PC-3 (cell line): ENCODE measurements around the gene CPZ. TPM values are rescaled to one million over a fixed set of nuclear protein-coding genes. Genes with fewer than 3 reads are reported as not detected.

Experiments
- ATAC-seq: fragments of 200-7000 bp; cut with Tn5 transposase; 2 replicates; pipeline ENCODE4 v1.9.1; 2020; ENCODE audit warnings: mild to moderate bottlenecking, moderate library complexity
- BruUV-seq: library from RNA; stranded (reverse); fragments of 400-500 nt; replicated peaks from 2 replicates; lab custom pipeline; 2021; lab: Mats Ljungman, UMichigan
- CTCF ChIA-PET: fragments of 300-600 bp; sonication (Branson Sonifier 250); formaldehyde crosslinking; loops from one replicate; lab custom pipeline; 2022; ENCODE audit warnings: antibody characterized with exemption; lab: Charles Lee
- POLR2A ChIA-PET: fragments of 300-600 bp; sonication (Branson Sonifier 250); formaldehyde crosslinking; loops from one replicate; lab custom pipeline; 2022; ENCODE audit warnings: antibody characterized with exemption; ENCODE audit not compliant: unreplicated experiment; lab: Charles Lee
- DNase-seq: peaks from one replicate; pipeline ENCODE4 v3.0.0-alpha.2; 2015
- H2AFZ ChIP-seq: fragments of 300-600 bp; sonication (generic); 2 replicates; pipeline ENCODE4 v1.6.0; 2016; ENCODE audit warnings: antibody characterized with exemption, low read length
- H3F3A ChIP-seq: fragments of 300-600 bp; sonication (generic); one replicate; pipeline ENCODE4 v1.6.0; 2017; ENCODE audit warnings: antibody characterized with exemption, low read length, control low read depth, mild to moderate bottlenecking; ENCODE audit not compliant: unreplicated experiment
- H3K27ac ChIP-seq: fragments of 300-600 bp; sonication (generic); 2 replicates; pipeline ENCODE4 v1.5.1; 2016; ENCODE audit warnings: mild to moderate bottlenecking, low read length
- H3K27me3 ChIP-seq: fragments of 300-600 bp; sonication (generic); 2 replicates; pipeline ENCODE4 v1.6.1; 2016; ENCODE audit warnings: low read length, mixed read lengths
- H3K36me3 ChIP-seq: fragments of 300-600 bp; sonication (generic); 2 replicates; pipeline ENCODE4 v1.6.1; 2016; ENCODE audit warnings: low read depth, mixed run types, low read length, mixed read lengths
- H3K4me1 ChIP-seq: fragments of 300-600 bp; sonication (generic); 2 replicates; pipeline ENCODE4 v1.5.1; 2016; ENCODE audit warnings: low read length; ENCODE audit not compliant: insufficient read depth
- H3K4me2 ChIP-seq: fragments of 300-600 bp; sonication (generic); 2 replicates; pipeline ENCODE4 v1.6.0; 2016; ENCODE audit warnings: low read length
- H3K4me3 ChIP-seq: fragments of 300-600 bp; sonication (generic); 2 replicates; pipeline ENCODE4 v1.5.1; 2016; ENCODE audit warnings: mild to moderate bottlenecking, low read length, mixed read lengths
- H3K79me2 ChIP-seq: fragments of 300-600 bp; sonication (generic); 2 replicates; pipeline ENCODE4 v1.6.1; 2017; ENCODE audit warnings: low read length, mixed read lengths
- H3K9ac ChIP-seq: fragments of 300-600 bp; sonication (generic); 2 replicates; pipeline ENCODE4 v1.6.0; 2016; ENCODE audit warnings: mild to moderate bottlenecking, low read length
- H3K9me2 ChIP-seq: fragments of 300-600 bp; sonication (generic); replicated peaks from 2 replicates; pipeline ENCODE4 v1.6.1; 2016; ENCODE audit warnings: mixed run types, low read length, mixed read lengths
- H3K9me3 ChIP-seq: fragments of 300-600 bp; sonication (generic); 2 replicates; pipeline ENCODE4 v1.6.1; 2016; ENCODE audit warnings: low read length, mixed read lengths
- H4K20me1 ChIP-seq: fragments of 300-600 bp; sonication (generic); 2 replicates; pipeline ENCODE4 v1.6.1; 2016; ENCODE audit warnings: low read length, mixed read lengths
- EZH2 ChIP-seq: fragments of 300-600 bp; sonication (generic); IDR thresholded peaks from one replicate; pipeline ENCODE4 v1.6.1; 2017; ENCODE audit warnings: antibody characterized with exemption, mild to moderate bottlenecking, low read length; ENCODE audit not compliant: unreplicated experiment
- EZH2phosphoT487 ChIP-seq: fragments of 300-600 bp; sonication (generic); IDR thresholded peaks from 2 replicates; pipeline ENCODE4 v1.6.1; 2018; ENCODE audit warnings: mild to moderate bottlenecking, antibody characterized with exemption, low read length, borderline replicate concordance
- intact Hi-C: fragments of 100-400 bp; cut with micrococcal nuclease; formaldehyde crosslinking; loops from 2 replicates; pipeline ENCODE4 v1.9.0; 2023
- total RNA-seq: library from RNA; depleted of rRNA; stranded (reverse); fragments of >200 nt; gene quantifications from 2 replicates; pipeline ENCODE4 v1.2.3, GENCODE V29; 2014
- TF ChIP-seq, protein P1 (sequence below): fragments of 300-600 bp; sonication (generic); conservative IDR thresholded peaks from 2 replicates; pipeline ENCODE4 v1.5.1; 2017; ENCODE audit warnings: antibody characterized with exemption, low read depth, mild to moderate bottlenecking, low read length

CPZ gene
- total RNA-seq, 1 experiment from 2014 or later, result 27.9 TPM

GRCh38 chr4:8589823-8590545 is 2.6 kb upstream of the CPZ start:
- Histone ChIP-seq H3K9me2 (no peaks in the 10 kb centered on the region), H3K4me2 (no peak overlapping the region), H3K79me2 (peaks cover 14% of the 10 kb centered on the region; the same call in 1 of the 2 replicates), H4K20me1 (no peaks in the 10 kb centered on the region), H3K4me1 (peaks cover 7% of the 10 kb centered on the region; the same call in 1 of the 2 replicates), H3K9ac (no peak overlapping the region), H3K4me3 (no peak overlapping the region), H3K9me3 (no peaks in the 10 kb centered on the region), H3K27ac (no peak overlapping the region), H3K36me3 (no peaks in the 10 kb centered on the region), H3K27me3 (no peaks in the 10 kb centered on the region), H3F3A (no peaks in the 10 kb centered on the region), H2AFZ (no peak overlapping the region)
- ChIA-PET CTCF (no interaction called here), POLR2A (no interaction called here)
- TF ChIP-seq EZH2phosphoT487 (no peak), EZH2 (no peak)
- TF ChIP-seq, protein P1, sequence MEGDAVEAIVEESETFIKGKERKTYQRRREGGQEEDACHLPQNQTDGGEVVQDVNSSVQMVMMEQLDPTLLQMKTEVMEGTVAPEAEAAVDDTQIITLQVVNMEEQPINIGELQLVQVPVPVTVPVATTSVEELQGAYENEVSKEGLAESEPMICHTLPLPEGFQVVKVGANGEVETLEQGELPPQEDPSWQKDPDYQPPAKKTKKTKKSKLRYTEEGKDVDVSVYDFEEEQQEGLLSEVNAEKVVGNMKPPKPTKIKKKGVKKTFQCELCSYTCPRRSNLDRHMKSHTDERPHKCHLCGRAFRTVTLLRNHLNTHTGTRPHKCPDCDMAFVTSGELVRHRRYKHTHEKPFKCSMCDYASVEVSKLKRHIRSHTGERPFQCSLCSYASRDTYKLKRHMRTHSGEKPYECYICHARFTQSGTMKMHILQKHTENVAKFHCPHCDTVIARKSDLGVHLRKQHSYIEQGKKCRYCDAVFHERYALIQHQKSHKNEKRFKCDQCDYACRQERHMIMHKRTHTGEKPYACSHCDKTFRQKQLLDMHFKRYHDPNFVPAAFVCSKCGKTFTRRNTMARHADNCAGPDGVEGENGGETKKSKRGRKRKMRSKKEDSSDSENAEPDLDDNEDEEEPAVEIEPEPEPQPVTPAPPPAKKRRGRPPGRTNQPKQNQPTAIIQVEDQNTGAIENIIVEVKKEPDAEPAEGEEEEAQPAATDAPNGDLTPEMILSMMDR, result no peak
- intact Hi-C loops, result loop anchor here (5.0 kb wide), 1 partner anchor 43 kb away; no protein-coding TSS in a partner anchor
- no peak for DNase-seq
- BruUV-seq, result no TSS peak
- no peak for ATAC-seq

- Histone ChIP-seq H4K20me1 (no peaks in the 10 kb centered on the region), H3K4me3 (no peak overlapping the region), H3K27me3 (no peaks in the 10 kb centered on the region), H3F3A (no peaks in the 10 kb centered on the region), H3K9me3 (no peaks in the 10 kb centered on the region), H3K36me3 (no peaks in the 10 kb centered on the region), H3K9ac (no peak overlapping the region), H3K27ac (no peak overlapping the region), H2AFZ (no peak overlapping the region), H3K79me2 (peaks cover 19% of the 10 kb centered on the region; the same call in 1 of the 2 replicates), H3K9me2 (no peaks in the 10 kb centered on the region), H3K4me1 (peaks cover 7% of the 10 kb centered on the region; the same call in 1 of the 2 replicates), H3K4me2 (no peak overlapping the region)
- BruUV-seq, result no TSS peak
- TF ChIP-seq EZH2phosphoT487, result no peak
- TF ChIP-seq, protein P1, result no peak
- no peak for TF ChIP-seq EZH2
- ATAC-seq, result no peak
- POLR2A ChIA-PET, result no interaction called here
- DNase-seq, result no peak
- intact Hi-C loops, result loop anchor here (5.0 kb wide), 1 partner anchor 43 kb away; no protein-coding TSS in a partner anchor
- CTCF ChIA-PET, result interaction anchor here (0.6 kb wide), 1 partner anchor 119 kb away, joined by 5 read pairs; no protein-coding TSS in a partner anchor
Measured at GRCh38 chr4:8590546-8590880, 2.1 kb upstream of the CPZ start.

GRCh38 chr4:8591114-8591513 is 1.5 kb upstream of the CPZ start:
- no TSS peak for BruUV-seq
- Histone ChIP-seq H3K4me3 (no peak overlapping the region), H3K9ac (no peak overlapping the region), H3K79me2 (peaks cover 21% of the 10 kb centered on the region; the same call in 1 of the 2 replicates), H4K20me1 (no peaks in the 10 kb centered on the region), H3K27ac (no peak overlapping the region), H3K9me2 (no peaks in the 10 kb centered on the region), H3K9me3 (no peaks in the 10 kb centered on the region), H3K4me1 (peaks cover 7% of the 10 kb centered on the region; the same call in 1 of the 2 replicates), H3K27me3 (no peaks in the 10 kb centered on the region), H3K36me3 (no peaks in the 10 kb centered on the region), H3K4me2 (no peak overlapping the region), H3F3A (no peaks in the 10 kb centered on the region), H2AFZ (no peak overlapping the region)
- ChIA-PET CTCF (interaction anchor here (0.6 kb wide), 1 partner anchor 120 kb away, joined by 5 read pairs; no protein-coding TSS in a partner anchor), POLR2A (no interaction called here)
- intact Hi-C loops, result loop anchor here (5.0 kb wide), 1 partner anchor 44 kb away; no protein-coding TSS in a partner anchor
- TF ChIP-seq EZH2phosphoT487 (no peak), EZH2 (no peak)
- TF ChIP-seq, protein P1, result no peak
- ATAC-seq (no peak), DNase-seq (no peak)
